Activated naive CD4-positive, alpha-beta T cell treated with Interleukin-2 at 50 U/mL for 16 hours (primary cell): Measurements from ENCODE around the gene OR52I1.

ENCODE experiments used
- DNase-seq: peaks from one replicate; pipeline ENCODE4 v3.0.0-alpha.2; 2020

OR52I1 gene

GRCh38 chr11:4615856-4616444 is 22.1 kb downstream of the OR52I1 start:
- no peak for DNase-seq

GRCh38 chr11:4619514-4619913 is 25.7 kb downstream of the OR52I1 start:
- DNase-seq: no peak

GRCh38 chr11:4626207-4627099 is 32.6 kb downstream of the OR52I1 start:
- DNase-seq: peak; percentile 27

GRCh38 chr11:4636136-4636535 is 42.3 kb downstream of the OR52I1 start:
- DNase-seq: no peak

- peak; percentile 72 for DNase-seq
Observed at GRCh38 chr11:4636962-4637661, 43.3 kb downstream of the OR52I1 start, which contains the start of gene OR51D1. TSS of gene OR51D1 (plus strand) at chr11:4637477. CDS start at chr11:4639791, 2,314 bp downstream.

- DNase-seq: no peak
Observed at GRCh38 chr11:4637662-4638047, 43.8 kb downstream of the OR52I1 start.

- DNase-seq: no peak
Observed at GRCh38 chr11:4639931-4640330, 46.1 kb downstream of the OR52I1 start.

GRCh38 chr11:4641501-4641900 is 47.7 kb downstream of the OR52I1 start:
- DNase-seq: no peak

GRCh38 chr11:4642043-4642442 is 48.2 kb downstream of the OR52I1 start:
- no peak for DNase-seq

- DNase-seq: no peak
Observed at GRCh38 chr11:4643076-4643475, 49.2 kb downstream of the OR52I1 start.

- DNase-seq: no peak
Observed at GRCh38 chr11:4643682-4644081, 49.8 kb downstream of the OR52I1 start, which contains the start of gene OR51E1. TSS of gene OR51E1 (plus strand) at chr11:4643982. CDS start at chr11:4652527, 8,545 bp downstream.

- no peak for DNase-seq
Observed at GRCh38 chr11:4644233-4644632, 50.4 kb downstream of the OR52I1 start.
